ENCODE data around the gene PILRB. TPM values are rescaled to one million over a fixed set of nuclear protein-coding genes. Genes with fewer than 3 reads are reported as not detected.

Gene PILRB
- total and polyA plus RNA-seq, 9 of the 15 experiments (the other 6 are each of a cell fraction or from before 2014, with no cell fraction given), result 6.2 to 94.6 (median 37.0) TPM

- TF ChIP-seq MLX (CRISPR knock-in tag; conservative IDR thresholded peaks at IDR 0.05), result no peak
- TF ChIP-seq SMAD3 (CRISPR knock-in tag; conservative IDR thresholded peaks at IDR 0.05), result no peak
- 0 out of 2 replicates have a peak, but pooled peaks have one; percentile 3 for TF ChIP-seq ESRRA (IDR thresholded peaks at IDR 0.05; ENCODE audit: borderline replicate concordance, low read depth)
- intact Hi-C loops (cut with micrococcal nuclease), result no loop called here
- H3K9ac ChIP-seq (ENCODE audit: insufficient read depth in 1 of 2, low read depth in 2 of 2, low read length in 2 of 2), result no peak overlapping the region
- no peak overlapping the region for H2AFZ ChIP-seq (ENCODE audit: low read depth, low read length)
- CTCF ChIA-PET (ENCODE audit: low intra/inter-chr PET ratio), result interaction anchor here (0.5 kb wide), 1 partner anchor 684 kb away, joined by 3 read pairs; no protein-coding TSS in a partner anchor
- H3K36me3 ChIP-seq (ENCODE audit: control insufficient read depth, insufficient read depth, low read length), result no peaks in the 10 kb centered on the region
- no TSS peak for BruUV-seq (replicated peaks)
- H3K9me1 ChIP-seq (ENCODE audit: control insufficient read depth, insufficient read depth, low read length), result no peaks in the 10 kb centered on the region
- no peak for DNase-seq (ENCODE audit: extremely low read depth in 1 of 4, low spot score in 3 of 4)
- no peak overlapping the region for H3K27ac ChIP-seq (ENCODE audit: extremely low read depth, low read depth, low read length)
- POLR2A ChIA-PET, result interaction anchor here (0.5 to 1.0 kb wide), 4 partner anchors 44 to 1483 kb away, joined by 3 to 6 read pairs (median 3); partner anchors contain the start of gene TSC22D4
- WGBS (ENCODE audit: insufficient coverage, low coverage, missing lambda C conversion rate), result 10% methylated on average over 2 of the region's 2 CpGs
- in situ Hi-C loops (cut with MboI), result no loop called here
- no peaks in the 10 kb centered on the region for H3K79me2 ChIP-seq (ENCODE audit: control insufficient read depth, insufficient read depth, low read length)
- peaks cover 0 to 14% of the 10 kb centered on the region in 2 experiments; a peak in 2 of 5 replicates for H3K4me1 ChIP-seq (replicated peaks in 1 of 2; ENCODE audit: control insufficient read depth in 2 of 2, insufficient read depth in 2 of 2, low read length in 2 of 2)
- ATAC-seq, result no peak
- no peaks in the 10 kb centered on the region for H3K9me3 ChIP-seq (replicated peaks; ENCODE audit: control insufficient read depth, insufficient read depth, low read depth, low read length)
- H4K20me1 ChIP-seq (replicated peaks; ENCODE audit: control insufficient read depth, insufficient read depth, low read length), result no peaks in the 10 kb centered on the region
- H3K4me2 ChIP-seq (ENCODE audit: insufficient read depth, low read length), result no peak overlapping the region
- H3K27me3 ChIP-seq (ENCODE audit: control insufficient read depth in 2 of 2, insufficient read depth in 2 of 2, low read length in 2 of 2), result peaks cover 5 to 10% of the 10 kb centered on the region in 2 experiments; a peak in 3 of 5 replicates
- FAIRE-seq, result no peak
- H3K4me3 ChIP-seq, result no peak overlapping the region
These were observed 40.3 kb downstream of the PILRB start for GRCh38 chr7:100398239-100398638.

GRCh38 chr7:100400041-100400440 lies 42.1 kb downstream of the PILRB start:
- Histone ChIP-seq H3K27me3 (ENCODE audit: control insufficient read depth in 2 of 2, insufficient read depth in 2 of 2, low read length in 2 of 2) (peaks cover 4 to 5% of the 10 kb centered on the region in 2 experiments; a peak in 4 of 5 replicates), H3K9me3 (replicated peaks; ENCODE audit: control insufficient read depth, insufficient read depth, low read depth, low read length) (no peaks in the 10 kb centered on the region), H2AFZ (ENCODE audit: low read depth, low read length) (no peak overlapping the region), H3K79me2 (ENCODE audit: control insufficient read depth, insufficient read depth, low read length) (no peaks in the 10 kb centered on the region), H3K4me3 (no peak overlapping the region), H3K36me3 (ENCODE audit: control insufficient read depth, insufficient read depth, low read length) (no peaks in the 10 kb centered on the region), H3K4me2 (ENCODE audit: insufficient read depth, low read length) (no peak overlapping the region), H3K4me1 (replicated peaks in 1 of 2; ENCODE audit: control insufficient read depth in 2 of 2, insufficient read depth in 2 of 2, low read length in 2 of 2) (peaks cover 0 to 14% of the 10 kb centered on the region in 2 experiments; a peak in 2 of 5 replicates), H4K20me1 (replicated peaks; ENCODE audit: control insufficient read depth, insufficient read depth, low read length) (no peaks in the 10 kb centered on the region), H3K9me1 (ENCODE audit: control insufficient read depth, insufficient read depth, low read length) (no peaks in the 10 kb centered on the region), H3K27ac (ENCODE audit: extremely low read depth, low read depth, low read length) (no peak overlapping the region), H3K9ac (ENCODE audit: insufficient read depth in 1 of 2, low read depth in 2 of 2, low read length in 2 of 2) (no peak overlapping the region)
- BruUV-seq (replicated peaks), result no TSS peak
- ATAC-seq (no peak), FAIRE-seq (no peak), DNase-seq (ENCODE audit: extremely low read depth in 1 of 4, low spot score in 3 of 4) (no peak)
- ChIA-PET POLR2A (interaction anchor here (0.7 to 2.3 kb wide), 3 partner anchors 8 to 687 kb away, joined by 3 to 9 read pairs (median 4); no protein-coding TSS in a partner anchor), CTCF (ENCODE audit: low intra/inter-chr PET ratio) (interaction anchor here (0.6 to 3.5 kb wide), 6 partner anchors 8 to 427 kb away, joined by 3 to 23 read pairs (median 9); partner anchors contain the start of gene NYAP1)
- in situ Hi-C loops (cut with MboI), result no loop called here
- intact Hi-C loops (cut with micrococcal nuclease), result loop anchor here (1.0 to 10.0 kb wide), 4 partner anchors 50 to 325 kb away; partner anchors contain the start of genes EPO and NYAP1
- TF ChIP-seq ZBED1 (IDR thresholded peaks at IDR 0.05) (no peak), E2F5 (CRISPR knock-in tag; IDR thresholded peaks at IDR 0.05) (no peak), MTA2 (IDR thresholded peaks at IDR 0.05; ENCODE audit: low read depth) (no peak), E2F6 (IDR thresholded peaks at IDR 0.05; ENCODE audit: borderline replicate concordance in 1 of 2, extremely low read depth in 1 of 2, insufficient read depth in 1 of 2, insufficient read length in 1 of 2, low read depth in 1 of 2, low read length in 1 of 2, poor library complexity in 1 of 2, severe bottlenecking in 1 of 2) (no peak), ZNF23 (CRISPR knock-in tag; IDR thresholded peaks at IDR 0.05) (no peak), ETV5 (CRISPR knock-in tag; IDR thresholded peaks at IDR 0.05; ENCODE audit: low read depth) (no peak), KHSRP (IDR thresholded peaks at IDR 0.05) (no peak)
- WGBS (ENCODE audit: insufficient coverage, low coverage, missing lambda C conversion rate), result 74% methylated on average over 3 of the region's 3 CpGs
